K562 (cell line): ENCODE data around the gene NPB. TPM values are rescaled to one million over a fixed set of nuclear protein-coding genes. Genes with fewer than 3 reads are reported as not detected.
A peak's percentile ranks its signal among the peaks of the same experiment; 100 is the strongest.

Experiments used
- CEBPB ChIP-seq: fragments of 450-650 bp; IDR thresholded peaks from 2 replicates; pipeline ENCODE4 v1.6.1; 2016; ENCODE audit warnings: missing genetic modification characterization, missing compliant biosample characterization
- CREB1 ChIP-seq, 2 experiments: sonication (generic) in 1 of 2; formaldehyde crosslinking in 1 of 2; IDR thresholded peaks; 2 replicates each; pipeline versions ENCODE4 v1.6.1 to v1.8.0; 2012 to 2022; ENCODE audit warnings: inconsistent platforms in 1 of 2, mild to moderate bottlenecking in 1 of 2, missing genetic modification reagents in 1 of 2, moderate library complexity in 1 of 2
- CTCF ChIP-seq, 3 experiments: IDR thresholded peaks in 2 of 3; conservative IDR thresholded peaks in 1 of 3; 2 replicates each; pipeline ENCODE4 v1.5.1; 2011 to 2012; ENCODE audit warnings: low read length in 3 of 3, mild to moderate bottlenecking in 3 of 3, control low read depth in 2 of 3, improper control_type of control experiment in 1 of 3, inconsistent platforms in 1 of 3, low read depth in 1 of 3, mixed read lengths in 1 of 3, moderate library complexity in 1 of 3; ENCODE audit not compliant: insufficient read depth in 2 of 3
- CXXC5 ChIP-seq: fragments of 250-450 bp; sonication (Bioruptor Pico); IDR thresholded peaks from 2 replicates; pipeline ENCODE4 v1.8.0; 2022; ENCODE audit warnings: inconsistent platforms, mild to moderate bottlenecking, moderate library complexity
- FOXP1 ChIP-seq: sonication (generic); formaldehyde crosslinking; IDR thresholded peaks from 2 replicates; pipeline ENCODE4 v1.8.0; 2022; ENCODE audit warnings: mild to moderate bottlenecking, missing genetic modification reagents
- GATAD2A ChIP-seq: fragments of 450-650 bp; IDR thresholded peaks from 2 replicates; pipeline ENCODE4 v1.6.1; 2017
- HIVEP1 ChIP-seq: fragments of 250-450 bp; sonication (Bioruptor Pico); IDR thresholded peaks from 2 replicates; pipeline ENCODE4 v1.4.0; 2020; ENCODE audit warnings: mild to moderate bottlenecking
- HMBOX1 ChIP-seq: sonication (generic); IDR thresholded peaks from 2 replicates; pipeline ENCODE4 v1.6.1; 2016
- MTA3 ChIP-seq: fragments of 450-650 bp; formaldehyde crosslinking; IDR thresholded peaks from 2 replicates; pipeline ENCODE4 v1.6.1; 2017; ENCODE audit warnings: mild to moderate bottlenecking, borderline replicate concordance
- NEUROD1 ChIP-seq: fragments of 150-350 bp; IDR thresholded peaks from 2 replicates; pipeline ENCODE4 v1.6.1; 2014; ENCODE audit warnings: borderline replicate concordance, low read length, low read depth; ENCODE audit not compliant: partially characterized antibody
- RBFOX2 ChIP-seq: fragments of 200-400 bp; formaldehyde crosslinking; IDR thresholded peaks from 2 replicates; pipeline ENCODE4 v1.6.1; 2017; ENCODE audit warnings: low read depth, mild to moderate bottlenecking, low read length, moderate library complexity
- RNF219 ChIP-seq: fragments of 250-450 bp; sonication (Bioruptor Pico); IDR thresholded peaks from 2 replicates; pipeline ENCODE4 v1.5.0; 2022; ENCODE audit warnings: mild to moderate bottlenecking
- TAF1 ChIP-seq: IDR thresholded peaks from 2 replicates; pipeline ENCODE4 v1.6.1; 2011; ENCODE audit warnings: mild to moderate bottlenecking, low read length, moderate library complexity; ENCODE audit not compliant: insufficient read depth, control insufficient read depth, severe bottlenecking; ENCODE audit errors: extremely low read depth
- TFAM ChIP-seq: fragments of 250-450 bp; sonication (Bioruptor Pico); conservative IDR thresholded peaks from 2 replicates; pipeline ENCODE4 v1.5.0; 2021; ENCODE audit warnings: mild to moderate bottlenecking, moderate library complexity
- TFAP4 ChIP-seq: sonication (generic); formaldehyde crosslinking; IDR thresholded peaks from 2 replicates; pipeline ENCODE4 v1.8.0; 2022; ENCODE audit warnings: missing genetic modification reagents, mild to moderate bottlenecking, moderate library complexity, borderline replicate concordance
- U2AF1 ChIP-seq: fragments of 200-400 bp; formaldehyde crosslinking; optimal IDR thresholded peaks from 2 replicates; pipeline ENCODE3; 2017; ENCODE audit warnings: mild to moderate bottlenecking, low read depth, low read length, moderate library complexity
- USF1 ChIP-seq: sonication (generic); formaldehyde crosslinking; IDR thresholded peaks from 2 replicates; pipeline ENCODE4 v1.9.0; 2022; ENCODE audit warnings: mild to moderate bottlenecking, missing genetic modification reagents
- ZNF12 ChIP-seq: sonication (generic); formaldehyde crosslinking; IDR thresholded peaks from 2 replicates; pipeline ENCODE4 v1.4.0; 2020; ENCODE audit warnings: mild to moderate bottlenecking, missing genetic modification reagents
- polyA plus RNA-seq, 8 experiments: library from polyadenylated mRNA; depleted of rRNA in 4 of 8; stranded (reverse) in 5 of 8; unstranded in 3 of 8; fragments of >200 nt; fragmentation: Nextera tagmentation in 2 of 8; fragmentation: Illumina TruSeq in 1 of 8; extraction: Ambion mirVana in 2 of 8; extraction: Trizol in 1 of 8; gene quantifications; 2 replicates each; pipeline versions ENCODE4 v1.2.1 to v1.2.3, GENCODE V29; 2011 to 2014; ENCODE audit warnings: inconsistent platforms in 1 of 8, missing spikeins in 1 of 8
- total RNA-seq, 7 experiments: library from RNA; depleted of rRNA in 6 of 7; stranded (reverse); fragments of >200 nt in 6 of 7; fragmentation: Illumina TruSeq in 2 of 7; extraction: Trizol in 2 of 7; gene quantifications; 2 replicates each; pipeline versions ENCODE4 v1.2.1 to v1.2.3, GENCODE V29; 2011 to 2021; ENCODE audit warnings: low replicate concordance in 1 of 7

Gene NPB
- total and polyA plus RNA-seq, 9 of the 15 experiments (the other 6 are each of a cell fraction or from before 2014, with no cell fraction given), result 0.03 to 0.61 (median 0.14) TPM; not detected in 2

- TF ChIP-seq TFAP4 (CRISPR knock-in tag) (peak; percentile 41), CREB1 (IDR thresholded peaks at IDR 0.05) (peak; percentile 69; the same call in 1 of the 2 replicates), CREB1 (CRISPR knock-in tag; IDR thresholded peaks at IDR 0.05) (peak; percentile 79), CEBPB (0 out of 2 replicates have a peak, but pooled peaks have one; percentile 8), HMBOX1 (no peak), RNF219 (CRISPR knock-in tag) (no peak), RBFOX2 (peak; percentile 59), CXXC5 (CRISPR knock-in tag) (peak; percentile 84), U2AF1 (peak; percentile 85), MTA3 (peak; percentile 64; the same call in 1 of the 2 replicates), GATAD2A (no peak), NEUROD1 (peak; percentile 40), ZNF12 (0 out of 2 replicates have a peak, but pooled peaks have one; percentile 59), TAF1 (peak; percentile 51), TFAM (CRISPR knock-in tag) (no peak), HIVEP1 (CRISPR knock-in tag) (no peak), CTCF (IDR thresholded peaks at IDR 0.05 in 2 of 3, conservative IDR thresholded peaks at IDR 0.05 in 1 of 3; ENCODE audit: insufficient read depth in 2 of 3, low read depth in 1 of 3, low read length in 3 of 3) (peak; percentile 60 to 85 (median 64)), USF1 (CRISPR knock-in tag) (peak; percentile 96), FOXP1 (CRISPR knock-in tag) (peak; percentile 28; the same call in 1 of the 2 replicates)
Measured at GRCh38 chr17:81927653-81928543, 25.9 kb downstream of the NPB start, which contains the start of gene MAFG (continued).
